Measurements from ENCODE around the gene TOM1. TPM values are rescaled to one million over a fixed set of nuclear protein-coding genes. Genes with fewer than 3 reads are reported as not detected.

TOM1 gene
- polyA plus RNA-seq, 1 of the 3 experiments (the other 2 are of a cell fraction): 26.9 TPM

- H2AFZ ChIP-seq (ENCODE audit: low read depth): no peak overlapping the region
- 93% methylated on average over 13 of the region's 18 CpGs for WGBS (ENCODE audit: low lambda C conversion rate)
- H3K9me3 ChIP-seq: no peaks in the 10 kb centered on the region
- CTCF ChIA-PET: interaction anchor here (0.7 kb wide), 1 partner anchor 13 kb away, joined by 3 read pairs; no protein-coding TSS in a partner anchor
- no peak overlapping the region for H3K4me3 ChIP-seq (ENCODE audit: low read depth in 2 of 2, low read length in 1 of 2)
- peaks cover 4% of the 10 kb centered on the region; the same call in 1 of the 2 replicates for H3K79me2 ChIP-seq (ENCODE audit: insufficient read depth)
- no peaks in the 10 kb centered on the region for H4K20me1 ChIP-seq (ENCODE audit: insufficient read depth)
- no peak overlapping the region for H3K4me2 ChIP-seq
- no peaks in the 10 kb centered on the region for H3K4me1 ChIP-seq (ENCODE audit: control insufficient read depth in 1 of 2, insufficient read depth in 2 of 2, low read depth in 1 of 2, low read length in 1 of 2)
- H3K36me3 ChIP-seq (replicated peaks in 1 of 2; ENCODE audit: control insufficient read depth in 1 of 2, insufficient read depth in 2 of 2, low read length in 1 of 2): peaks cover 0 to 38% of the 10 kb centered on the region in 2 experiments
- no peaks in the 10 kb centered on the region for H3K9me2 ChIP-seq
- no peaks in the 10 kb centered on the region for H3K27me3 ChIP-seq (ENCODE audit: insufficient read depth)
- no peak for DNase-seq
- H3K9ac ChIP-seq: no peak overlapping the region
- POLR2A ChIA-PET: no interaction called here
- TF ChIP-seq PBX3 (IDR thresholded peaks at IDR 0.05): no peak
- TF ChIP-seq USF2 (IDR thresholded peaks at IDR 0.05; ENCODE audit: borderline replicate concordance, low read depth, low read length): no peak
- no peak for TF ChIP-seq RAD21 (IDR thresholded peaks at IDR 0.05; ENCODE audit: low read length)
- no peak for TF ChIP-seq SMC3 (IDR thresholded peaks at IDR 0.05; ENCODE audit: low read depth, low read length)
- no peak for TF ChIP-seq FOXM1 (IDR thresholded peaks at IDR 0.05; ENCODE audit: low read depth)
- no peak for TF ChIP-seq GATA2 (CRISPR knock-in tag; IDR thresholded peaks at IDR 0.05)
- TF ChIP-seq EP300 (IDR thresholded peaks at IDR 0.05; ENCODE audit: borderline replicate concordance in 1 of 2, low read depth in 1 of 2, low read length in 1 of 2): no peak
- no peak for TF ChIP-seq USF1 (IDR thresholded peaks at IDR 0.05; ENCODE audit: borderline replicate concordance, low read depth)
- TF ChIP-seq SIN3A (IDR thresholded peaks at IDR 0.05; ENCODE audit: borderline replicate concordance, low read depth, low read length): no peak
- no peak for TF ChIP-seq RXRA (IDR thresholded peaks at IDR 0.05; ENCODE audit: borderline replicate concordance, low read depth)
- no peak for TF ChIP-seq TEAD4 (IDR thresholded peaks at IDR 0.05; ENCODE audit: borderline replicate concordance, insufficient read depth)
- no peak for TF ChIP-seq TAF1 (IDR thresholded peaks at IDR 0.05; ENCODE audit: borderline replicate concordance, low read depth, low read length)
- no peak for TF ChIP-seq GABPA (IDR thresholded peaks at IDR 0.05; ENCODE audit: low read depth)
- no peak for TF ChIP-seq FOXJ3 (CRISPR knock-in tag; IDR thresholded peaks at IDR 0.05)
- no peak for TF ChIP-seq RCOR1 (IDR thresholded peaks at IDR 0.05; ENCODE audit: low read length)
- TF ChIP-seq RFX5 (IDR thresholded peaks at IDR 0.05; ENCODE audit: low read length): no peak
- no peak for TF ChIP-seq ELF1 (IDR thresholded peaks at IDR 0.05)
- no peak overlapping the region for H3K27ac ChIP-seq (ENCODE audit: low read depth in 2 of 2, low read length in 1 of 2)
- H3F3A ChIP-seq (replicated peaks; ENCODE audit: insufficient read depth): no peaks in the 10 kb centered on the region
Observed at GRCh38 chr22:35319244-35319985, 19.7 kb downstream of the TOM1 start.

All from SK-N-SH (cell line).